ENCODE results near the gene DIAPH3. TPM values are rescaled to one million over a fixed set of nuclear protein-coding genes. Genes with fewer than 3 reads are reported as not detected.

The DIAPH3 gene
- total RNA-seq, 1 experiment from 2014 or later = 15.4 TPM

- no peak overlapping the region for H3K4me3 ChIP-seq (ENCODE audit: insufficient read depth, low read depth, low read length)
- H3K36me3 ChIP-seq (replicated peaks; ENCODE audit: control insufficient read depth, insufficient read depth, low read length) = no peaks in the 10 kb centered on the region
- no peak for DNase-seq
- no peaks in the 10 kb centered on the region for H3K27me3 ChIP-seq (ENCODE audit: control insufficient read depth, insufficient read depth, low read length)
Measured at GRCh38 chr13:59674616-59675015, 489.1 kb downstream of the DIAPH3 start.

GRCh38 chr13:59673286-59673685, 490.4 kb downstream of the DIAPH3 start:
- no peak for DNase-seq

GRCh38 chr13:59672445-59672844, 491.3 kb downstream of the DIAPH3 start:
- no peaks in the 10 kb centered on the region for H3K36me3 ChIP-seq (replicated peaks; ENCODE audit: control insufficient read depth, insufficient read depth, low read length)
- DNase-seq = no peak
- H3K4me3 ChIP-seq (ENCODE audit: insufficient read depth, low read depth, low read length) = no peak overlapping the region
- H3K27me3 ChIP-seq (ENCODE audit: control insufficient read depth, insufficient read depth, low read length) = no peaks in the 10 kb centered on the region

More at GRCh38 chr13:59673286-59673685, 490.4 kb downstream of the DIAPH3 start:
- no peaks in the 10 kb centered on the region for H3K27me3 ChIP-seq (ENCODE audit: control insufficient read depth, insufficient read depth, low read length)
- no peak overlapping the region for H3K4me3 ChIP-seq (ENCODE audit: insufficient read depth, low read depth, low read length)
- H3K36me3 ChIP-seq (replicated peaks; ENCODE audit: control insufficient read depth, insufficient read depth, low read length) = no peaks in the 10 kb centered on the region

GRCh38 chr13:59671881-59672280, 491.8 kb downstream of the DIAPH3 start:
- no peaks in the 10 kb centered on the region for H3K36me3 ChIP-seq (replicated peaks; ENCODE audit: control insufficient read depth, insufficient read depth, low read length)
- DNase-seq = no peak
- no peaks in the 10 kb centered on the region for H3K27me3 ChIP-seq (ENCODE audit: control insufficient read depth, insufficient read depth, low read length)
- no peak overlapping the region for H3K4me3 ChIP-seq (ENCODE audit: insufficient read depth, low read depth, low read length)

- Histone ChIP-seq H3K4me3 (ENCODE audit: insufficient read depth, low read depth, low read length) (no peak overlapping the region), H3K36me3 (replicated peaks; ENCODE audit: control insufficient read depth, insufficient read depth, low read length) (no peaks in the 10 kb centered on the region), H3K27me3 (ENCODE audit: control insufficient read depth, insufficient read depth, low read length) (no peaks in the 10 kb centered on the region)
- no peak for DNase-seq
Measured at GRCh38 chr13:59666504-59666903, 497.2 kb downstream of the DIAPH3 start.

GRCh38 chr13:59665732-59666131, 498.0 kb downstream of the DIAPH3 start:
- Histone ChIP-seq H3K27me3 (ENCODE audit: control insufficient read depth, insufficient read depth, low read length) (no peaks in the 10 kb centered on the region), H3K4me3 (ENCODE audit: insufficient read depth, low read depth, low read length) (no peak overlapping the region), H3K36me3 (replicated peaks; ENCODE audit: control insufficient read depth, insufficient read depth, low read length) (no peaks in the 10 kb centered on the region)
- no peak for DNase-seq

- Histone ChIP-seq H3K4me3 (ENCODE audit: insufficient read depth, low read depth, low read length) (no peak overlapping the region), H3K36me3 (replicated peaks; ENCODE audit: control insufficient read depth, insufficient read depth, low read length) (no peaks in the 10 kb centered on the region)
- no peak for DNase-seq
Measured at GRCh38 chr13:59665184-59665583, 498.5 kb downstream of the DIAPH3 start.

GRCh38 chr13:59664586-59664985, 499.1 kb downstream of the DIAPH3 start:
- Histone ChIP-seq H3K27me3 (ENCODE audit: control insufficient read depth, insufficient read depth, low read length) (no peaks in the 10 kb centered on the region), H3K36me3 (replicated peaks; ENCODE audit: control insufficient read depth, insufficient read depth, low read length) (no peaks in the 10 kb centered on the region), H3K4me3 (ENCODE audit: insufficient read depth, low read depth, low read length) (no peak overlapping the region)
- no peak for DNase-seq

More at GRCh38 chr13:59665184-59665583, 498.5 kb downstream of the DIAPH3 start:
- H3K27me3 ChIP-seq (ENCODE audit: control insufficient read depth, insufficient read depth, low read length) = no peaks in the 10 kb centered on the region

- no peak for DNase-seq
- H3K36me3 ChIP-seq (replicated peaks; ENCODE audit: control insufficient read depth, insufficient read depth, low read length) = no peaks in the 10 kb centered on the region
- H3K4me3 ChIP-seq (ENCODE audit: insufficient read depth, low read depth, low read length) = no peak overlapping the region
- H3K27me3 ChIP-seq (ENCODE audit: control insufficient read depth, insufficient read depth, low read length) = no peaks in the 10 kb centered on the region
Measured at GRCh38 chr13:59663707-59664106, 500.0 kb downstream of the DIAPH3 start.

GRCh38 chr13:59660582-59660981, 503.1 kb downstream of the DIAPH3 start:
- Histone ChIP-seq H3K36me3 (replicated peaks; ENCODE audit: control insufficient read depth, insufficient read depth, low read length) (no peaks in the 10 kb centered on the region), H3K27me3 (ENCODE audit: control insufficient read depth, insufficient read depth, low read length) (no peaks in the 10 kb centered on the region), H3K4me3 (ENCODE audit: insufficient read depth, low read depth, low read length) (no peak overlapping the region)
- DNase-seq = no peak

GRCh38 chr13:59659981-59660380, 503.7 kb downstream of the DIAPH3 start:
- Histone ChIP-seq H3K4me3 (ENCODE audit: insufficient read depth, low read depth, low read length) (no peak overlapping the region), H3K36me3 (replicated peaks; ENCODE audit: control insufficient read depth, insufficient read depth, low read length) (no peaks in the 10 kb centered on the region), H3K27me3 (ENCODE audit: control insufficient read depth, insufficient read depth, low read length) (no peaks in the 10 kb centered on the region)
- DNase-seq = no peak

- Histone ChIP-seq H3K36me3 (replicated peaks; ENCODE audit: control insufficient read depth, insufficient read depth, low read length) (no peaks in the 10 kb centered on the region), H3K27me3 (ENCODE audit: control insufficient read depth, insufficient read depth, low read length) (no peaks in the 10 kb centered on the region), H3K4me3 (ENCODE audit: insufficient read depth, low read depth, low read length) (no peak overlapping the region)
- DNase-seq = no peak
Measured at GRCh38 chr13:59658738-59659330, 504.9 kb downstream of the DIAPH3 start.

- Histone ChIP-seq H3K36me3 (replicated peaks; ENCODE audit: control insufficient read depth, insufficient read depth, low read length) (no peaks in the 10 kb centered on the region), H3K4me3 (ENCODE audit: insufficient read depth, low read depth, low read length) (no peak overlapping the region), H3K27me3 (ENCODE audit: control insufficient read depth, insufficient read depth, low read length) (no peaks in the 10 kb centered on the region)
- no peak for DNase-seq
Measured at GRCh38 chr13:59658027-59658737, 505.5 kb downstream of the DIAPH3 start.

- H3K27me3 ChIP-seq (ENCODE audit: control insufficient read depth, insufficient read depth, low read length) = no peaks in the 10 kb centered on the region
- DNase-seq = no peak
- no peak overlapping the region for H3K4me3 ChIP-seq (ENCODE audit: insufficient read depth, low read depth, low read length)
- no peaks in the 10 kb centered on the region for H3K36me3 ChIP-seq (replicated peaks; ENCODE audit: control insufficient read depth, insufficient read depth, low read length)
Measured at GRCh38 chr13:59653916-59654315, 509.8 kb downstream of the DIAPH3 start.

GRCh38 chr13:59651479-59651878, 512.2 kb downstream of the DIAPH3 start:
- no peaks in the 10 kb centered on the region for H3K27me3 ChIP-seq (ENCODE audit: control insufficient read depth, insufficient read depth, low read length)
- H3K36me3 ChIP-seq (replicated peaks; ENCODE audit: control insufficient read depth, insufficient read depth, low read length) = no peaks in the 10 kb centered on the region
- H3K4me3 ChIP-seq (ENCODE audit: insufficient read depth, low read depth, low read length) = no peak overlapping the region
- no peak for DNase-seq

Data from H7 (cell line).